Inferior parietal cortex (tissue), 1 donor: ENCODE measurements around the gene KLHL21.
"Not testable (repeated sequence)": the region's sequence is repeated elsewhere in the genome, so short reads cannot be mapped to it uniquely, and the experiment has no call there.

Source experiments
- DNase-seq: peaks from one replicate; pipeline ENCODE4 v3.0.0-alpha.2; 2016; ENCODE audit errors: extremely low spot score

KLHL21 gene

DNA sequence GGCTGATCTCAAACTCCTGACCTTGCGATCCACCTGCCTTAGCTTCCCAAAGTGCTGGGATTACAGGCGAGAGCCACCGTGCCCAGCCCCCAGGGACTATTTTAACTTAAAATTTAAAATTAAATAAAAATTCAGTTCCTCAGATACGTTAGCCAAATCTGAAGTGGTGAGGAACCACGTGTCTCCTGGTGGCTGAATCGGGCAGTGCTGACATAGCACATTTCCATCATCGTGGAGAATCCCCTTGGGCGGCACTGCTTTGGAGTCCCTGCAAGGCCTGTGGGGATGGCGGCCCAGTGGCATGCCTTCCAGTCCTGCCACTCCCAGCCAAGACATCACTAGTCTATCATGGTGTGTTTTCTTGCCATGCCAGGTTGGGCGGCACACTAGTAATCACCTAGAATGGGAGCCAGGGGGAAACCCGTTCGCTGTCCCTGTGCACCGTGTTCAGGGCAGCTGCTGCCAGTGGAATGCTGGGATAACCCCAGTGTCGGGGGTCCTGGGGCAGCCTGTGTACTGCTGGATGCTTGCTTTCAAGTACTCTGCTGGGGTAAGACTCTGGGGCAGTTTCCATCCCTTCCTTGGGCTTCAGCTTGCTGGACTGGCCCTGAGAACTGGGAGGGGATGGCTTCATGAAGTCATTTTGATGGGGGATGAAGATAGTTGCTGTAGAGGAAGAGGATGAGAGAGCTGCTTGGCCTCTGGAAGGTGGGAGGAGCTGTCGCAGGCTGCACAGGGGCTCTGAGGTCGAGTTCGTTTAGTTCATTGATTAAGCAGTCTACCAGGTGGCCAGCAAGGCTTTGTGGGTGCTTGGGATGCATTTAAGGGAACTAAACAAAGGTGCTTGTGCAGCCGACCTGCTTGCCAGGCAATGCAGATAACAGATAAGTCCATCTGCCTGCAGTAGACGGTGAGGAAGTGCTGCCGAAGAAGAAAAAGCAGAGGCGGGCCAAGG lies 18.3 kb downstream of the KLHL21 start:
- DNase-seq = no peak

- DNase-seq = no peak
These were observed 20.3 kb downstream of the KLHL21 start for GRCh38 chr1:6582370-6582769.

- DNase-seq = no peak
These were observed 20.9 kb downstream of the KLHL21 start for GRCh38 chr1:6581561-6582305.

- DNase-seq = no peak
These were observed 21.9 kb downstream of the KLHL21 start for GRCh38 chr1:6580593-6581409.

- DNase-seq = no peak
These were observed 22.5 kb downstream of the KLHL21 start for GRCh38 chr1:6580119-6580592.

GRCh38 chr1:6579374-6580118 lies 23.1 kb downstream of the KLHL21 start, which contains the start of gene ZBTB48:
Gene ZBTB48 (plus strand): TSS chr1:6579994. CDS start chr1:6580610, 616 bp downstream.
- peak; percentile 100 for DNase-seq

GRCh38 chr1:6578624-6579373 lies 23.9 kb downstream of the KLHL21 start:
- no peak for DNase-seq

DNA sequence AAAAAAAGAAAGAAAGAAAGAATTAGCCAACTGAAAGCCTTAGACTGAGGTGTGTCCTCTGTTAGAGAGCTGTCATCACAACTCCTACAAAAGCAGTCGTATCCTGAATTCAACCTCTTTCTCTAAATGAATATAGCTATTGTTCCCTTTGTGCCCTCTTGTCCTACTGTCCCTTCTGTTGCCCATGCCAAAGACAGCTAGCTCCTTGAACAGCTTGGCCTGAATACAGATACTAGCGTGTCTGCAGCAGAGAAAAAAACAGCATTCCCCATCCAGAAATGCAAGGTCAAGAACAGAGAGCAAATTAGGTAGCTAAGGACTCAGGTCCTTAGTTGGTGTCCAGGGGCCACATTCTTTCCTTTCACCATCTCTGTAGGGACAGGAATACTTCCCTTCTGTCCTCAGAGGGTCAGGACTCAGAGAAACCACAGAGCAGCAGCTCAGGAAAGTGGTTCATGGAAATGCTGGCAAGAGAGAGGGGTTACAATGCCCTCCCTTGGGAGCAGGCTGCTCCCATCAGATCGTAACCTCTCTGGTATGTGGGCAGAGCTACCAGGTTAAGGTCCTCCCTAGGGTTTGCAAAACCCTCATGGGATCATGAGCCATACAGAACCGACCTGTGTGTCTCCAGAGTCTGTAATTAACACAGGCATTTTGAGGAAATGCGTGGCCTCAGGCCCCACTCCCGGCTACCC lies 24.7 kb downstream of the KLHL21 start:
- no peak for DNase-seq

- DNase-seq = no peak
These were observed 27.9 kb downstream of the KLHL21 start for GRCh38 chr1:6574818-6575217.

- no peak for DNase-seq
These were observed 28.5 kb downstream of the KLHL21 start for GRCh38 chr1:6574025-6574620.

DNA sequence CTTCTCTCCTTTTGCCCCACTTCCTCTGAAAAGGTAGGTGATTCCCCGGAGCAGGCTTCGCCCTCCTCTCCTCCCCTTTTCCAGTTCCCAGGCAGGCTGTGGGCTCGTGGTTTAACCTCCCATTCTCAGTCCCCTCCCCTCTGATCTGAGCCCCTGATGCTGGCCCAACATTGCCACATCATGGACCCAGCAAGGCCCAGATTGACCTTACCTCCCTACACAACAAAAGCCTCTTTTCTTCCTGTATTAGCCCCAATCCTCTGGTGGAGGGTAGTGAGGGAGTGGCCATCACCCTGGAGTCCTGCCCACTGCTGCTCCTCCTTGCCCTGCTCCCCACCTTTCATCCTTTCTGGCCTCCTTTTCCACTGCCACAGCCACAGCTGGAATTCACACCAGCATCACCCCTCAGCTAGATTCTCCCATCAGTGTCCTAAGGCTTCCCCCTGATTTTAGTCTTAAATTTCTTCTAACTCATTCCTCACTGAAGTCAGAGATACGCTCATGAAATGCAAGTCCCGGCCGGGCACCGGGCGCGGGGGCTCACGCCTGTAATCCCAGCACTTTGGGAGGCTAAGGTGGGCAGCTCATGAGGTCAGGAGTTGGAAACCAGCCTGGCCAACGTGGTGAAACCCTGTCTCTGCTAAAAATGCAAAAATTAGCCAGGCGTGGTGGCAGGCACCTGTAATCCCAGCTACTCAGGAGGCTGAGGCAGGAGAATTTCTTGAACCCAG lies 29.9 kb downstream of the KLHL21 start:
- DNase-seq = no peak

DNA sequence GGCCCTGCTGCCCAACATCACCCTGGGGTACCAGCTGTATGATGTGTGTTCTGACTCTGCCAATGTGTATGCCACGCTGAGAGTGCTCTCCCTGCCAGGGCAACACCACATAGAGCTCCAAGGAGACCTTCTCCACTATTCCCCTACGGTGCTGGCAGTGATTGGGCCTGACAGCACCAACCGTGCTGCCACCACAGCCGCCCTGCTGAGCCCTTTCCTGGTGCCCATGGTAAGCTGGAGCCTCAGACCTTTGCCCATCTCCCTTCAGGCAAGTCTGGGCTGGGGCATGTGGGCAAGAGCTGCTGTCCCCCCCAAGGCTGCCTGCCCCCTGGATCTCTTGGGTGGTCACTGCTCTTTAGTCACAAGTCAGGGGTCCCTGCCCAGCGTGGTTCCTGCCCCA lies 31.7 kb downstream of the KLHL21 start:
- DNase-seq = no peak

GRCh38 chr1:6570100-6570499 lies 32.6 kb downstream of the KLHL21 start:
- no peak for DNase-seq

DNA sequence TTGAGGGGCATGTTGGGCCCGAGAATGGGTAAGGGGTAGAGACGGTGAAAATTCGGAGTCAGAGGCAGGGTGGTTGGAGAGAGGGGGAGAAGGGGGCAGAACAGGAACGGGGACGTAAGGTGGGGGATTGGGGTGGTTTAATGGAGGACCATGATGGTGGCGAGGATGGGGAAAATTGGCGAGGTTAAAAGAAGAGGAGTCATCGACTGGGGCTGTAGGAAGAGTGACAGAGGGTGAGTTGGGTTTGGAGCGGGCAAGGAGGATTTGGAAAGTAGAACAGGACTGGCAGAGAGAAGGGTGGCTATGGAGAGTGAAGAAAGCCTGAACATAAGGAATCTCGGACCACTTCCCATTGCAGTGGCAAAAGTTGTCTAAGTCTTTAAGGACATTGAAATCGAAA lies 33.6 kb downstream of the KLHL21 start:
- DNase-seq = no peak

- no peak for DNase-seq
These were observed 42.4 kb downstream of the KLHL21 start for GRCh38 chr1:6560267-6560666.

DNA sequence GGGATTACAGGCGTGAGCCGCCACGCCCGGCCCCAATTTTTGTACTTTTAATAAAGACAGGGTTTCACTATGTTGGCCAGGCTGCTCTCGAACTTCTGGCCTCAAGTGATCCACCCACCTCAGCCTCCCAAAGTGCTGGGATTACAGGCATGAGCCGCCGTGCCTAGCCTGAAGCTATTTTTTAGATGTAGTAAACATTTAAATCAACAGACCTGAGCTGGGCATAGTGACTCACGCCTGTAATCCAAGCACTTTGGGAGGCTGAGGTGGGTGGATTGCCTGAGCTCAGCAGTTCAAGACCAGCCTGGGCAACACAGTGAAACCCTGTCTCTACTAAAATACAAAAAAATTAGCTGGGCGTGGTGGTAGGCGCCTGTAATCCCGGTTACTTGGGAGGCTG lies 43.5 kb downstream of the KLHL21 start:
- DNase-seq = not testable (repeated sequence)

GRCh38 chr1:6557597-6557996 lies 45.1 kb downstream of the KLHL21 start:
- DNase-seq = no peak

DNA sequence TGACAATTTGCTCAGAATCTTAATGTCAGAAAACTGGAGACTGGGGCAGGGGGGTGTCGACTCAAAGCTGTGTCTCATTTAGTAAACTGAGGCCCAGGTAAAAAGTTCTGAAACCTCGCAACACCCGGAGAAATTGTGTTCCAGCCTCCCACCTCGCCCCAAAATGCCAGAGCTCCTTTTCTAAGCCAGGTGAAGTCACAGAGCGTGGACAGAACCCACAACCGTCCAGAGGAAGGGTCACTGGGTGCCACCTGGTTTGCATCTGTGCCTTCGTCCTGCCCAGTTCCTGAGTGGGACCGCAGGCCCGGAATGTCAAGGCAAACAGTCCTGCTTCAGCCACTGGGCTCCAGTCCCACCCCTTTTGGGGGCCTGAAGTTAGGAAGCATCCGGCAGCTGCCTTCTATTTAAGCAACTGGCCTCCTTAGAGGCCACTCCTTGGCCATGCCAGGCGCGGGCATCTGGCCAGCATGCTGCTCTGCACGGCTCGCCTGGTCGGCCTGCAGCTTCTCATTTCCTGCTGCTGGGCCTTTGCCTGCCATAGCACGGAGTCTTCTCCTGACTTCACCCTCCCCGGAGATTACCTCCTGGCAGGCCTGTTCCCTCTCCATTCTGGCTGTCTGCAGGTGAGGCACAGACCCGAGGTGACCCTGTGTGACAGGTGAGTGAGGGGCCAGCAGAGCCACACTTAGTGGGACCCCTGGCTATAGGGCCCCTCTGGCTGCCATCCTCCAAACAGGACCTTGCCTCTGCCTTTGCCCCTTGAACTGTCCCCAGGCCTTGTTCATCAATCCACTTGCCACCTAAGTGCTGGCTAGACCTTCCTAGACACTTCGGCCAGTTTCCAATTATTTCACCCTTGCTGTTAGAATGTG lies 47.5 kb downstream of the KLHL21 start, which contains the start of gene TAS1R1:
Gene TAS1R1, plus strand, starts transcription at position 401 of the 872 bp plus-strand sequence. Its CDS starts 67 bp downstream, at position 468.
- no peak for DNase-seq
